HepG2 (cell line): ENCODE measurements around the gene ABCG1. TPM values are rescaled to one million over a fixed set of nuclear protein-coding genes. Genes with fewer than 3 reads are reported as not detected.

Source experiments
- ATAC-seq: fragments of 200-7000 bp; cut with Tn5 transposase; 3 replicates; pipeline ENCODE4 v1.9.1; 2020; ENCODE audit warnings: mild to moderate bottlenecking, moderate library complexity
- BruUV-seq: library from RNA; stranded (reverse); fragments of 400-500 nt; replicated peaks from 2 replicates; lab custom pipeline; 2021; lab: Mats Ljungman, UMichigan
- CTCF ChIA-PET: fragments of 300-600 bp; formaldehyde crosslinking; extraction: SDS; loops from one replicate; lab custom pipeline; 2021; ENCODE audit warnings: low total read pairs, inconsistent platforms, low intra/inter-chr PET ratio; lab: Yijun Ruan, JAX
- POLR2A ChIA-PET: fragments of 350-600 bp; sonication (Branson Sonifier 250); formaldehyde crosslinking; loops from one replicate; lab custom pipeline; 2020; ENCODE audit warnings: antibody characterized with exemption, inconsistent platforms; lab: Yijun Ruan, JAX
- DNase-seq: peaks from one replicate; pipeline ENCODE4 v3.0.0-alpha.2; 2015; ENCODE audit warnings: low spot score
- FAIRE-seq: peaks from 3 replicates; lab custom pipeline; 2011; peaks lifted over from hg19 to GRCh38; lab: Jason Lieb, UNC
- H2AFZ ChIP-seq: one replicate; pipeline ENCODE4 v1.6.1; 2011; ENCODE audit warnings: low read length, inconsistent platforms
- H3K27ac ChIP-seq: fragments of 300-600 bp; 3 replicates; pipeline ENCODE4 v1.8.0; 2011; ENCODE audit warnings: mixed run types, mild to moderate bottlenecking, mixed read lengths, low read length, inconsistent platforms; ENCODE audit not compliant: insufficient read depth; ENCODE audit errors: extremely low read length
- H3K27me3 ChIP-seq, 2 experiments: fragments of 200-600 bp in 1 of 2; 2 replicates in 1 of 2; 3 replicates in 1 of 2; pipeline versions ENCODE4 v1.6.0 to v1.8.0; 2011; ENCODE audit warnings: low read length in 2 of 2, mild to moderate bottlenecking in 2 of 2, moderate library complexity in 2 of 2, inconsistent platforms in 1 of 2; ENCODE audit not compliant: insufficient read depth in 2 of 2, control insufficient read depth in 1 of 2
- H3K36me3 ChIP-seq, 2 experiments: fragments of 200-600 bp in 1 of 2; replicated peaks in 1 of 2; 2 replicates in 1 of 2; 3 replicates in 1 of 2; pipeline versions ENCODE4 v1.5.1 to v1.8.0; 2011; ENCODE audit warnings: low read length in 2 of 2, inconsistent platforms in 1 of 2; ENCODE audit not compliant: insufficient read depth in 2 of 2, control insufficient read depth in 1 of 2
- H3K4me1 ChIP-seq: 2 replicates; pipeline ENCODE4 v1.5.1; 2012; ENCODE audit warnings: low read length, inconsistent platforms; ENCODE audit not compliant: insufficient read depth
- H3K4me2 ChIP-seq: 2 replicates; pipeline ENCODE4 v1.6.0; 2011; ENCODE audit warnings: low read depth, low read length, inconsistent platforms
- H3K4me3 ChIP-seq, 3 experiments: fragments of 200-600 bp in 1 of 3; sonication (generic), shearing (Covaris generic) in 1 of 3; replicated peaks in 1 of 3; 2 replicates each; pipeline ENCODE4 v1.5.1; 2011 to 2016; ENCODE audit warnings: low read length in 3 of 3, inconsistent platforms in 2 of 3, low read depth in 2 of 3, mild to moderate bottlenecking in 2 of 3, control low read depth in 1 of 3, mixed read lengths in 1 of 3; ENCODE audit not compliant: insufficient read depth in 1 of 3
- H3K79me2 ChIP-seq: one replicate; pipeline ENCODE4 v1.6.1; 2011; ENCODE audit warnings: low read length, inconsistent platforms; ENCODE audit not compliant: insufficient read depth
- H3K9ac ChIP-seq: 2 replicates; pipeline ENCODE4 v1.6.0; 2011; ENCODE audit warnings: mild to moderate bottlenecking, low read depth, low read length, inconsistent platforms; ENCODE audit not compliant: insufficient read depth
- H3K9me3 ChIP-seq: 2 replicates; pipeline ENCODE4 v1.5.1; 2012; ENCODE audit warnings: mild to moderate bottlenecking, low read length
- H4K20me1 ChIP-seq: 2 replicates; pipeline ENCODE4 v1.6.0; 2011; ENCODE audit warnings: inconsistent platforms, mild to moderate bottlenecking, low read length, moderate library complexity; ENCODE audit not compliant: insufficient read depth
- ARID2 ChIP-seq: sonication (generic); formaldehyde crosslinking; IDR thresholded peaks from 2 replicates; pipeline ENCODE4 v1.8.1; 2022; ENCODE audit warnings: mild to moderate bottlenecking, missing genetic modification reagents, borderline replicate concordance
- CENPX ChIP-seq: sonication (generic); formaldehyde crosslinking; IDR thresholded peaks from 2 replicates; pipeline ENCODE4 v1.9.0; 2021; ENCODE audit warnings: mild to moderate bottlenecking, missing genetic modification reagents, moderate library complexity
- KLF16 ChIP-seq, 2 experiments: sonication (generic) in 1 of 2; formaldehyde crosslinking in 1 of 2; IDR thresholded peaks; 2 replicates each; pipeline versions ENCODE4 v1.6.1 to v1.8.0; 2016 to 2023; ENCODE audit warnings: missing genetic modification reagents in 2 of 2, missing compliant biosample characterization in 1 of 2
- MTF2 ChIP-seq: sonication (generic); formaldehyde crosslinking; IDR thresholded peaks from 2 replicates; pipeline ENCODE4 v1.5.0; 2020; ENCODE audit warnings: missing genetic modification reagents, borderline replicate concordance
- ZFP62 ChIP-seq: sonication (generic); formaldehyde crosslinking; IDR thresholded peaks from 2 replicates; pipeline ENCODE4 v1.4.0; 2020; ENCODE audit warnings: missing genetic modification reagents
- ZNF253 ChIP-seq: sonication (generic); formaldehyde crosslinking; IDR thresholded peaks from 2 replicates; pipeline ENCODE4 v1.8.0; 2022; ENCODE audit warnings: mild to moderate bottlenecking, missing genetic modification reagents, borderline replicate concordance
- ZNF431 ChIP-seq: sonication (generic); formaldehyde crosslinking; IDR thresholded peaks from 2 replicates; pipeline ENCODE4 v1.9.0; 2022; ENCODE audit warnings: missing genetic modification reagents, low read depth, mild to moderate bottlenecking, borderline replicate concordance
- ZNF512B ChIP-seq: sonication (generic); formaldehyde crosslinking; IDR thresholded peaks from 2 replicates; pipeline ENCODE4 v1.5.1; 2020; ENCODE audit warnings: missing genetic modification reagents, mild to moderate bottlenecking, borderline replicate concordance
- WGBS: methylation state at CpG from one replicate; pipeline ENCODE4 v1.1.6; 2017; ENCODE audit warnings: low lambda C conversion rate; 5-methylcytosine and 5-hydroxymethylcytosine counted together
- in situ Hi-C: cut with HindIII; loops from 2 replicates; pipeline ENCODE4 v1.10.0; 2017; ENCODE audit warnings: low pct_unique_long_range_greater_than_20kb; ENCODE audit not compliant: extremely low pct_ligation_motif_present
- intact Hi-C: fragments of 100-400 bp; cut with micrococcal nuclease; formaldehyde crosslinking; loops from one replicate; pipeline ENCODE4 v1.10.0; 2022; ENCODE audit not compliant: unreplicated experiment
- polyA plus RNA-seq, 8 experiments: library from polyadenylated mRNA; depleted of rRNA in 3 of 8; stranded (reverse) in 7 of 8; unstranded in 1 of 8; fragments of >200 nt; fragmentation: Illumina TruSeq in 4 of 8; extraction: Trizol in 4 of 8; gene quantifications; 2 replicates each; pipeline versions ENCODE4 v1.2.1 to v1.2.3, GENCODE V29; 2011 to 2016; ENCODE audit warnings: low read depth in 4 of 8, missing spikeins in 1 of 8, mixed read lengths in 1 of 8; ENCODE audit not compliant: insufficient read depth in 1 of 8
- total RNA-seq, 5 experiments: library from RNA; depleted of rRNA; stranded (reverse); fragments of >200 nt; fragmentation: Illumina TruSeq; extraction: Trizol; gene quantifications; 2 replicates each; pipeline ENCODE4 v1.2.3, GENCODE V29; 2016; ENCODE audit warnings: low read depth in 1 of 5
- TF ChIP-seq, protein P1 (sequence below): sonication (generic); formaldehyde crosslinking; IDR thresholded peaks from 2 replicates; pipeline ENCODE4 v1.5.1; 2020; ENCODE audit warnings: mild to moderate bottlenecking, missing genetic modification reagents, moderate library complexity

ABCG1 gene
- total and polyA plus RNA-seq, 2 of the 13 experiments (the other 11 are each of a cell fraction or from before 2014, with no cell fraction given) = 0.04 TPM; not detected in 1

DNA sequence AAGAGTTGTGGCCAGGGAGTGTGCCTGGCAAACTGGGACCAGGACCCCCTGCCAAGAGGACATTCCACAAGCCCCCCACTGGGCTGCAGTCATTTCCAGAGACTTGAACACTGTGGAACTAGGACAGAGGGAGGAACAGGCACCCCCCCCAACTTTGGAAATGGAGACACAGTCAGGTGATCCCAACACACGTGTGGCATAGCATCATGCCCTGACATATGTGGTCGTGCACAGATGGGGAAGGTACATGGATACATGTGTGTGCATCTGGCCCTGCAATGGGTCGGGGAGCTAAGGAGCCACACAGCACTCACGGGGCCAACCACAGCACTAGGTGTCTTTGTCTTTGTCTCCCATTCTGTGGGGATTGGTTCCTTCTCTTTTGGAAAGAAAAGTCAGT lies 102.9 kb downstream of the ABCG1 start (continued):
- TF ChIP-seq, protein P1, sequence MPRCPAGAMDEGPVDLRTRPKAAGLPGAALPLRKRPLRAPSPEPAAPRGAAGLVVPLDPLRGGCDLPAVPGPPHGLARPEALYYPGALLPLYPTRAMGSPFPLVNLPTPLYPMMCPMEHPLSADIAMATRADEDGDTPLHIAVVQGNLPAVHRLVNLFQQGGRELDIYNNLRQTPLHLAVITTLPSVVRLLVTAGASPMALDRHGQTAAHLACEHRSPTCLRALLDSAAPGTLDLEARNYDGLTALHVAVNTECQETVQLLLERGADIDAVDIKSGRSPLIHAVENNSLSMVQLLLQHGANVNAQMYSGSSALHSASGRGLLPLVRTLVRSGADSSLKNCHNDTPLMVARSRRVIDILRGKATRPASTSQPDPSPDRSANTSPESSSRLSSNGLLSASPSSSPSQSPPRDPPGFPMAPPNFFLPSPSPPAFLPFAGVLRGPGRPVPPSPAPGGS (CRISPR knock-in tag) = no peak

DNA sequence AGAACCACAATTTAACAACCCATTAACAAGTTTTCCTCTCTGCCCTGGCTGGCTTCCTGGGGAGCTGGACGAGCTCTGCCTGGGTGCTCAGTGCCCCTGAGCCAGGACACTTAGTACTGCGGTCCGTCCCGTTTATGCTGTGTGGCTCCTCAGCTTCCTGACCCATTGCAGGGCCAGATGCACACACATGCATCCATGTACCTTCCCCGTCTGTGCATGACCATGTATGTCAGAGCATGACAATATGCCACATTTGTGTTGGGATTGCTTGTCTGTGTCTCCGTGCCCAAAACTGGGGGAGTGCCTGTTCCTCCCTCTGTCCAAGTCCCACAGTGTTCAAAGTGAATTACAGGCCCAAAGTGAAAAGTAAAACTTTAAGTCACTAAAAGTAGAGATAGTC lies 106.0 kb downstream of the ABCG1 start:
- WGBS = 32% methylated on average over 6 of the region's 6 CpGs
- Histone ChIP-seq H3K79me2 (no peaks in the 10 kb centered on the region), H2AFZ (no peak overlapping the region), H3K27me3 (peaks cover 1 to 14% of the 10 kb centered on the region in 2 experiments; a peak in 4 of 5 replicates), H3K9me3 (no peaks in the 10 kb centered on the region), H3K36me3 (no peaks in the 10 kb centered on the region), H3K9ac (no peak overlapping the region), H3K27ac (no peak overlapping the region), H3K4me1 (no peaks in the 10 kb centered on the region; the same call in 1 of the 2 replicates), H3K4me2 (no peak overlapping the region), H4K20me1 (no peaks in the 10 kb centered on the region), H3K4me3 (no peak overlapping the region)
- ChIA-PET POLR2A (no interaction called here), CTCF (no interaction called here)
- FAIRE-seq = no peak
- TF ChIP-seq KLF16 (CRISPR knock-in tag; IDR thresholded peaks at IDR 0.05) (no peak), ZNF431 (no peak), CENPX (CRISPR knock-in tag) (no peak), ZFP62 (CRISPR knock-in tag) (no peak), ZNF512B (CRISPR knock-in tag) (no peak), ZNF253 (CRISPR knock-in tag) (no peak), ARID2 (no peak), MTF2 (CRISPR knock-in tag) (no peak)
- no peak for DNase-seq
- BruUV-seq = no TSS peak
- intact Hi-C loops (no loop called here), in situ Hi-C loops (no loop called here)
- no peak for ATAC-seq
